Stimulated activated CD8-positive, alpha-beta memory T cell treated with anti-CD3 and anti-CD28 coated beads, Interleukin-12 subunit alpha, Interleukin-12 subunit beta, amount 100 ng/mL, for 1 hour (primary cell): Measurements from ENCODE around the gene HTT.

Experiments
- DNase-seq: peaks from one replicate; pipeline ENCODE4 v3.0.0-alpha.2; 2020; ENCODE audit warnings: low read depth

The HTT gene

DNA sequence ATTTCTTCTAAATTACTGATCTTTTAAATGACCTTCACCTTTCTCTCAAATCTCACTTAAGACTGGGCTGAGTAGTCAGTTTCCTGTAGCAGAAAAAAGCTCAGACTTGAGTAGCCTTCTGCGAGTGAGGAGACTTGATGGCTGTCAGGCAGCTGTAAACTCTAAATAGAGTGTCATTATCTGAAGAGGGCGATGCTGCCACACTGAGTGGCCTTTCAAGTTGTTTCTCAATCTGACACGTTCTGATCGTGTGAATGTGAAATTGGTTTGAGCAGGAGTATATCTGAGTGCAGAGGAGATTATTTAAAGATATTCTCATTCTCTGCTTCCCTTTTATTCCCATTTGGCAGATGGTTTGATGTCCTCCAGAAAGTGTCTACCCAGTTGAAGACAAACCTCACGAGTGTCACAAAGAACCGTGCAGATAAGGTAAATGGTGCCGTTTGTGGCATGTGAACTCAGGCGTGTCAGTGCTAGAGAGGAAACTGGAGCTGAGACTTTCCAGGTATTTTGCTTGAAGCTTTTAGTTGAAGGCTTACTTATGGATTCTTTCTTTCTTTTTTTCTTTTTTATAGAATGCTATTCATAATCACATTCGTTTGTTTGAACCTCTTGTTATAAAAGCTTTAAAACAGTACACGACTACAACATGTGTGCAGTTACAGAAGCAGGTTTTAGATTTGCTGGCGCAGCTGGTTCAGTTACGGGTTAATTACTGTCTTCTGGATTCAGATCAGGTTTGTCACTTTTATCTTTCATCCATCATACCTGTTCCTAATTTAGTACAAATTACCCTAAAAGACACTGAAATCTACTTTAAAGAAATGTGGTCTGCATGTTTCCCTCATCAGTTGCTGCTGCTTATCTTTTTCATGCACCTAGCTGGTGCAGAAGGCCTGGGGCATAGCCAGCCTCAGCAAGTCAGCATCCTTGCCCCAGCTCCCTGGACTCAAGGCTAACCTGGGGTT, 100.2 kb downstream of the HTT start:
- no peak for DNase-seq

DNA sequence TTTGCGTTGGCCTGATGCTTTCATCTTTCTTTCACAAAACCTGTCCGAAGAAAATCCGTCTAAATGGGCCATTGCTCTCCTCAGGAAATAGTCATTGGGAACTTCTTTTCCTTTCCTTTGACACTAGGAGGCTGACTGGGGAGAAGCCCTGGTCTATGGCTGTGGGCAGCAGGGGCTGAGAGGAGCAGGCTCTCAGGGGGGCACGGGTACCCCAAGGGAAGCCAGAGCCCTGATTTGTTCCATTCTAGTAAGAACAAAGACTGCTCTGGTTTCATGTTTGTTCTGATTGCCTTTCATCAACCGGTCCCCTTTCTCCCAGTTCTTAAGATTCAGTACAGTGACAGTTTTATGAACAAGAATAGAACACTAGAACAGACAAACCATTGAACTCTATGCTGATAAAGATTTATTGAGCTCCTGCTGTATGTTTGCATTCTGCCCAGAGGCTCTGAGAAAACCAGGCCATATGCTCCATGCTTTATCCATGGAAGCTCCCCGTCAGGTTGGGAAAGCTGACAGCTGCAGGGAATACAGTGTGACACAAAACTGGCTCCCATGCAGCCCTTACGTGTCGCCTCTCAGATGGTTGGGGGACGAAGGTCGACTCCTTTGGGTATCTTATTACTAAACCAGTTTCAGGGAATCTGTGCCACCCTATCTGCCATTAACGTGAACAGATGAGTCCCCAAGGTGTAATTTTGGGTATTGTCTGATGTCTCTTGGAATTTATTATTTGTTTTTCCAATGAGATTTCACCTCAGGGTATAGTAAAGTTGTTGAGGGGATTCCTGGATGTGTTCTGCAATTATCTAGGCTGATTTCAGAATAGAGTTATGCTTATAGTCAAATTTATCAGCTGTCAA, 102.1 kb downstream of the HTT start:
- no peak for DNase-seq

DNA sequence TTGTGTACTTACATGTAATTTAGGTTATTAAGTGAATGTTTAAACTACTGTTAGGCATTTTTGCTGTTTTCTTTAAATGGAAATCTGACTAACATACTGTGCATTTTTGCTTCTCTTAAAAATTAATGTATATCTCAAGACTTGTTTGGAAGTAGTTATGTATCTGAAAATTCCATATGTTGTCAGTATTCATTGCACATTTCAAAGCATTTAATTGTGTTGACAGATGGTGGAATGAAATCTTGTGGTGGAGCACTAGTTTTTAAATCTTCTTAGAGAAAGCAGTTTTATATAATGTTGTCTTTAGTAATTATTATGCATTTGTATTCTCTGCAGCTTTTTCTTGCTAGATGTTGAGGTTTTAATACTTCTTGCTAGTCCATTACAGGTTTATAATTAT, 102.9 kb downstream of the HTT start:
- no peak for DNase-seq

DNA sequence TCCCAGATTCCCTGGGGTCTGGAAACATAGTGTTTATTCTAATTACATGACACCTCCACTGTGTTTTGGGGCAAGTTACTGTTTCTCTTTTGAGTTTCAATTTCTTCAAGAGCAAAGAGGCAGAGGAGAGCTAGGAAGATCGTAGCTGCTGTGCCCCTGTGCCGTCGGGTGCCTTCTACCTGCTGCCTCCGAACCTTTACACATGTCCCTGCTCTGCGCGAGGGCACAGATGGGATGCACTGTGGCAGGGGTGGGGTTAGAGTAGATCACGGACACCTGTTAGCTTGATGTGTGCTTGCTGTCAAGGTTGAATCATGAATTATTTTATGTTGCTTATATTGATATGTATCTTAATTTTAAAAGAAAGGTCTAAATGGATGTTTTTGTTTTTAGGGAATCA, 103.4 kb downstream of the HTT start:
- DNase-seq, result no peak

DNA sequence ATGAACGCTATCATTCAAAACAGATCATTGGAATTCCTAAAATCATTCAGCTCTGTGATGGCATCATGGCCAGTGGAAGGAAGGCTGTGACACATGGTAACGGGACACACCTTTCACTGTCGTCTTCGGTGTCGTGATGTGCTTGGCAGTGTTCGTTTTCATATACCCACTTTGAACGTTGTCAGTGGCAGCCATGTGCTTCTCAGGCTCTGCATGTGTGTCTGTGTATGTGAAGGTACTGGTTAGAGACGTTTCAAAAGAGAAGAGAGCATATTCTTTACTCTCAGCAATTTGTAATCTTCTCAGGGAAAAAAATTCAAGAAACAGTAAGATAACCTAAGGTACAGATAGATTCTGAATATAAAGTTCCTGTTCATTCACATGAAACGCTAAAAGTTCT, 103.9 kb downstream of the HTT start:
- no peak for DNase-seq

DNA sequence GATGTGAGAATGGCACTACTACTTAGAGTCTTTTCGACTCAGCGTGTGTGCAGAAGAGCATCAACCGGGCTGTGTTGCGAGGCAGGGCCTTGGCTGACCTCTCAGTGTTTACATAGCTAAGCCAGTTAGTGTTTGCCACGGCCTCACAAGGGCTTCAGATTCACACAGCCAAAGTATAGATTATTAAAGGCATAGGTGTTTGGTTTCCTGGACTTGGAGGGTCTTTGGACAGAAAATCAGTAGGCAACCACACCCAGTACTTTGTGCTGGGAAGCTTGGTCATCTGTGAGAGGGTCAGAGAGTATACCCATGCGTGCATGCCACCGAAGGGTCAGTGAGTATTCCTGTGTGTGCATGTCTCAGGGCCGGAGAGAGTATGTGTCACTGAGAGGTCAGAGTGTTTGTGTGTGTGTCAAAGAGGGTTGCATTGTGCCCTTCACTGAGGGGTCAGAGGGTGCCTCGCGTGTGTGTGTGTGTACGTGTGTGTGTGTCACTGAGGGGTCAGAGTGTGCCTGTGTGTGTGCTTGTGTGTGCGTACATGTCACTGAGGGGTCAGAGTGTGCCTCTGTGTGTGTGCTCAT, 104.7 kb downstream of the HTT start:
- no peak for DNase-seq

DNA sequence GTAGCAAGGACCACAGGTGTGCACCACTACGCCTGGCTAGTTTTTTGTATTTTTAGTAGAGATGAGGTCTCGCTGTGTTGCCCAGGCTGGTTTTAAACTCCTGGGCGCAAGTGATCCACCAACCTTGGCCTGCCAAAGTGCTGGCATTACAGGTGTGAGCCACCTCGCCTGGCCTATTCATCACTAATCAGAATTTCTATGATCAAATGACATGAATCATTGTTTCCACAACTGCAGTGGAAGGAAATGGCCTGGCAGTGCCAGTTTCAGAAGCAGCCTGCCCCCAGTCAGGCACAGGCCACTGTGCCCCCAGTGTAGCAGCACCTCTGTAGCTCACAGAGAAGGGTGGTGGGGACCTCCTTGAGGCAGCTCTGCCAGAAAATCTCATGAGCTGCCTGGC, 108.5 kb downstream of the HTT start:
- no peak for DNase-seq

DNA sequence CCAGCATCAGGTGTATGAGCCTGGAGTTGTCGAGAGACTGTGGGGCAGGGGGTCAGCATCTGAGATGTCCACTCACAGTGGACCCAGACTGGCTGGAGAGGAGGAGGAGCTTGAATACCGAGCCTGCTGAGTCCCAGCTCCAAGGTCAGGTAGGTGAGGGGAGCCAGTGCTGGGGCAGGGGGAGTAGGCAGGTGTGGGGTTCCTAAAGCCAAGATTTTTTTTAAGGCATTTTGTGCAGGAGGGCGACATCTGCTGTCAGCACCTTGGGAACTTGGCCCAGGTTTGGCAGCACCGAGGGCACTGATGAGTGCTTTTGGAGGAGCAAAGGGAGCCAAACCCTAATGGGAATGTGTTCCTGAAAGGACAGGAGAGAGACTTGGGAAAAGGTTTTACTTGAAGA, 110.2 kb downstream of the HTT start:
- DNase-seq, result no peak

DNA sequence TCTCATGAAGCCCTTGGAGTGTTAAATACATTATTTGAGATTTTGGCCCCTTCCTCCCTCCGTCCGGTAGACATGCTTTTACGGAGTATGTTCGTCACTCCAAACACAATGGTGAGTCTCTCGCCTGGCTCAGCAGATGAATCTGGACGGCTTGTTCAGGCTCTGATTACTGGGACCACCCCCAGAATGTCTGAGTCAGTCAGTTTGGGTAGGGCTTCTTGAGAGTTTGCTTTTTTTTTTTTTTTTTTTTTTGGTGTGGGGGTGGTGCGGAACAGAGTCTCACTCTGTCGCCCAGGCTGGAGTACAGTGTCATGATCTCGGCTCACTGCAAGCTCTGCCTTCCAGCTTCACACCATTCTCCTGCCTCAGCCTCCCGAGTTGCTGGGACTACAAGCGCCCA, 112.1 kb downstream of the HTT start:
- DNase-seq, result no peak

DNA sequence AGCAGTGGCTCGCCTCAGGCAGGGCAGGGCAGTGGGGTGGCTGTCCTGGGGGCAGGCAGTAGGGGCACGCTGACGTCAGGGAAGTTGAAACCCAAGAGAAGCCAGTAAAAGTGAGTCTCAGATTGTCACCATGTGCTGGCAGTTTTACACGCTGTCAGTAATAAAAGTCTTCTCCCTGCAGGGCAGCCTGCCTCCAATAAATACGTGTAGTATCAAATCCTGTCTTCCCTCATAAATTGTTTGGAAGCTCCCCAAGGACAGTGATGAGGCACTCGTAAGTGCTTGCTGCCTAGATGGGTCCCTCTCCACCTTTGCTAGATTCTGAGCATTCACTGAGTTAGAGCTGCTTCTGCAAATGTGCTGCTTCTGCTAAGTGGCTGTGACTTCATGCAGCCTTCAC, 113.6 kb downstream of the HTT start:
- no peak for DNase-seq

DNA sequence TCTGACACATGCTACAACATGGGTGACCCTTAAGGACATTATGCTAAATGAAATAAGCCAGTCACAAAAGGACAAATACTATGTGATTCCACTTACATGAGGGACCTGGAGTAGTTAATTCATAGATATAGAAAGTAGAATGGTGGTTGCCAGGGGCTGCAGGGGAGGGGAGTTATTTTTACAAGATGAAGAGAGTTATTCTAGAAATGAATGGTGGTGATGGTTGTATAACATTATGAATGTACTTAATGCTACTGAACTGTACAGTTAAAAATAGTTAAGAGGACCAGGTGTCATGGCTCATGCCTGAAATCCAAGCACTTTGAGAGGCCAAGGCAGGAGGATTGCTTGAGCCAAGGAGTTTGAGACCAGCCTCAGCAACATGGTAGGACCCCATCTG, 115.0 kb downstream of the HTT start:
- no peak for DNase-seq

DNA sequence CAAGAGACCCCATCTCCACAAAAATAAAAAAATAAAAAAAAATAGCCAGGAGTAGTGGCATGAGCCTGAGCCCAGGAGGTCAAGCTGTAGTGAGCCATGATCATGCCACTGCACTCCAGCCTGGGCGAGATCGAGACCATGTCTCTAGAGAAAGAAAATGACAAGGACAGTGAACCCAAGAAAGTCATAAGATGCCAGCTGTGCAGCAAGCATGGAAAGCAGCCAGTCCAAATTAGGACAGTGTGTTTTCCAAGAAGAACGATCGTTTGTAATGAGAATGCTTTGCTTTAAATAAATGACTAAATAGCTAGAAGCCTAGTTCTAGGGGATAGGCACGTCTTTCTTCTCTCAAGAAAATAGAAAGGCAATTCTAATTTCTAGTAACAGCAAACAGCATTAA, 116.1 kb downstream of the HTT start:
- DNase-seq, result no peak

DNA sequence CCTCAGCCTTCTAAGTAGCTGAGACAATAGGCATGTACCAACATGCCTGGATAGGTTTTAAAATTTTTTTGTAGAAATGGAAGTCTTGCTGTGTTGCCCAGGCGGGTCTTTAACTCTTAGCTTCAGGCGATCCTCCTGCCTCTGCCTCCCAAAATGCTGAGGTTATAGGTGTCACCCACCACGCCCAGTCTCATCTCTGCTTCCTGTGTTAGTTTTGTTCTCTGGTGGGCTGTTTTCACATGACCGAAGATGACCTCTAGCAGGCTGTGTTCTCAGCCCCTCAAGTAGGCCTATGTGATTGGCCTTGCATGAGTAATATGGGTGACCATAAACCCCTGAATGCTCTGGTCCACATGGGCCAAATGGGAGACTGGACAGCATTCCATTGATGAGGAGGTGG, 117.7 kb downstream of the HTT start:
- no peak for DNase-seq

DNA sequence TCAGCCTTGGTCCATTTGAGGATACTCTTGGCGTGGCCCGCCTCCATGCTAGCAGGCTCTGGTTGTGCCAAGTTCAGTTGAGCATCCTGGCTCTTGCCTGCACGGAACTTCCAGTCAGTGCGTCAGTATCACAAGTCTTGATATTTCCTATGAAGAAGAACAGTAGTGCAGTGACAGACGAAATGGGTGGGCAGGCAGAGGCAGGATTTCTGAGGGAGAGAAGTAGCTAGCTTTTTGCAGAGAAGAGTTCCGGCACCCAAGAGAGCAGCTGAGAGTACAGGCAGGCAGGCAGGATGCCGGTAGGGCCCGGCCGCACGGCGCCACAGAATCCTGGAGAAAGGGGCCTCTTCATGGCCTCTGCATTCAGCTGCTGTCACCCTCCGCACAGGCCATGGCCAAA, 118.3 kb downstream of the HTT start:
- DNase-seq, result no peak

DNA sequence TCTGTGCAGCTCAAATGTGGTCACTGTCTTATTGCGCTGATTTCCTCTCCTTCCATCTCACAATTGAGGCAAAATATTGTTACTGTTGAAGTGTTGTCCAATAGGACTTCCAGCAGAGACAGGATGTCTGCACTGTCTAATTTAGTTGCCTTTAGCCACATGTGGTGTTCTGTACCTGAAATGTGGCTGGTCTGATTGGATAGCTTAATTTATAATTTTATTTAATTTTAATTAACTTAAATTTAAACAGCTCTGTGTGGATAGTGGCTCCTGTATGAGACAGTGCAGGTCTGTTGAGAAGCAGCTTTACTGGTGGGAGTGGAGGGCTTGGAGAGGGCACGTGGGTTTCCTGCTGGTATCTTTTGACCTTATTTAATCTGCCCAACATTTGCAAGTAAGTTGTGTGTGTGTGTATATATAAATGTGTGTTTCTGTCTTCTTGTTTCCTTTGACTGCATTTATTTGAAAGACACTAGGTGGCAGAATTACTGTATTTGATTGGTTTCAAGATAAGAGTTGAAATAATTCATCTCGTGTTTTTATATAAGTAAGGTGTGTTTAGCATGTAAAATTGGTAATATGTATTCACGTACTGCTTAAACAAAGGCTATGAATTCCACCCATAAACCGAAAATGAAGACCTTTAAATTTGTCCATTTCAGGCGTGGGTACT, 119.2 kb downstream of the HTT start:
- no peak for DNase-seq

DNA sequence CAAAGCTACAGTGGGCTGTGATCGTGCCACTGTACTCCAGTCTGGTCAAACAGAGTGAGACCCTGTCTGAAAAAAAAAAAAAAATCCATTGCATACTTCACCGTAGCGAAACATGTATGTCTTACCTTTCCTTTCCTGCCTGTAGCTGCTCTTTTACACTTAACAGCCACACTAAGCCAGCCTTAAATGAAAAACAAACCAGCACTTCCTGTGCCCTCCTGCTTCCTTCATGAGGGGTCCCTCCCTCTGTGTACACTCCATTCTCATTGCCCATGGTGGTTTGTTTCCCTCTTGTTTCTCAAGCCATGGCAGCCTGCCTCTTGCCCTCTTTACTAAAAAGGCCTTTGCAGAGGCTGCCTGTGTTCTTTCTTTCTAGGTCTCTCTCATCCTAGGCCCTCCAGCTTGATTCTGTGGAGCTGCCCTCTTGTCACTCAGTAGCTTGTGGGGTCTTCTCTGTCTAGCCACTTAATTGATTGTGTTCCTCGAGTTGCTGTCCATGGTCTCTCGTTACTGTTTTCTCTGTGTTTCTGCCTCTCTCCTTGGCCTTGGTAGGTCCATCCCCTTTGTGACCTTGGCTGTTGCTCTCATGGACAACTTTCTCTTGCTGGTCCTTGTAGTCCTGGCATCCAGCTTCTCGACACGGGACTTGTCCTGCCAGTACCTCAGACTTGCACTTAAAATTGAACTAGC, 122.3 kb downstream of the HTT start:
- DNase-seq, result no peak

DNA sequence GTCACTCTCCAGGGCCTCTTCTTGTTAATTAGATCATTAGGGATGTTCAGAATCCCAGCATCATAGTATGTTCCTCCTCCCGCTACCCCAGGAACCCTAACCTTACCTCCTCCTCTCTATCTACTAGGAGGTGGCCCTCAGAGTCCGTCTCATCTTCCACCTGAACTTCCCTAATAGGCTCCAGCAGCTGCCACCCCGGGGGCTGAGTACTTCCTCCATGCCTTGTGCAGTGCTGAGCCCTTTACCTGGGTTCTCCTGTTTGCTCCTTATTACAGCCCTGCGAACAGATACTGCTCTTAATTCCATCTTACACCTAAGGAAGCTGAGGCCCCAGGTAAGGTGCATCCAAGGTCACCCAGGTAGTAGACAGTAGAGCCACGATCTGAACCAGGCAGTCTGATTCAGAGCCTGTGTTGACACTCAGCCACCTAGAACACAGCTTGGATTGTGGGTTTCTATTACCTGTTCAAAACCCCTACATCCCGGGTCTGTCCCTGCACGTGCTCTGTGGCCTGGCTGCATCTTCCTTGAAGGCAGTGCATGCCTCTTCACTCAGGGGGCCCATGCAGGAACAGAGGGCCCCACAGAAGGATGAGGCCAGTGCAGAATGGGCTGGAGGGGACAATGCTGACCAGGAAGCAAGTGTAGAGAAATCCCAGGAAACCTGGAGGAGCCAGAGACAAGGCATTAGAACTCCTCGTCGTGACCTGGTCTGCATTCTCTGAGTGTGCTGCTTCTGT, 123.1 kb downstream of the HTT start:
- no peak for DNase-seq

DNA sequence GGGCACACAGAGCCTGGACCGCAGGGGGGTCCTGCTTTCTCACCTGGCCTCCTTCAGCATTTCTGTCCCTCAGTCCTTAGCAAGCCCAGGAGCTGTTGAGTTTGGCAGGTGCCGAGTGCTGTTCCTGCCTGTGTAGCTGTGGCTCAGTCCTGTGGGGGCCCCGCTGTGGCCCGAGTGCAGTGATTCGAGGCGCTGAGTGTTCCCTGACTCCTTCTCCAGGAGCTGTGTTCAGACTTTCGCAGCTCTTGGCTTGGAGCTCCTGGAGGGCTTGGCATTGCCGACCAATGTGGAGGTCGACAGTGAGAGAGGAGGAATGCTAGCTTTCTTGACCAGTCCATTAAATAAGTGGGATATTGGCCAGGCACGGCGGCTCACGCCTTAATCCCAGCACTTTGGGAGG, 124.4 kb downstream of the HTT start:
- no peak for DNase-seq

DNA sequence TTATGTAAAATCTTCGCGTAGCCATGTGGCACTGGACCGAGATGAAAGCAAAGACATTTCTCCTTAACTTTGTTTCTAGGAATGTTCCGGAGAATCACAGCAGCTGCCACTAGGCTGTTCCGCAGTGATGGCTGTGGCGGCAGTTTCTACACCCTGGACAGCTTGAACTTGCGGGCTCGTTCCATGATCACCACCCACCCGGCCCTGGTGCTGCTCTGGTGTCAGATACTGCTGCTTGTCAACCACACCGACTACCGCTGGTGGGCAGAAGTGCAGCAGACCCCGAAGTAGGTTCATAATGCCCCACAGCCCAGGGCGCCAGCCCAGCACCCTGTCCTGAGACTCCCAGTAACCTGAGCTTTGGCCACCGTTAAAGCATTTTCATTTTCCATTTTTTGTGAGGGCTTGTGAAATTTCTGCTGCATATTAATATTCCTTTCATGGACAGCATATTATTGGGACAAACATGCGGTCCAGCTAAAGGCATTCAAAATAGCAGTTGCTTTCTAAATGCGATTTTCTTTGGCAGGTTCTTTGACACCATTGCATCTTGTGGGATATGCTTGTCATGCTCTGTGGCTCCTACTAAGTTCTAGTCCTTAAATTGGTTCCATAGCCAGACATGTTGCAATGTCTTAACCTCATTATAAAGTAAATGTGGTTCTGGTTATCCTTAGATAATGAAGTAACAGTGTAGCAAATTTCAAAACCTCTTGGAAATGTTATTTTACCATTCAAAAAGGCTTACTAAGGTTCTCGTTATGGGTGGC, 125.4 kb downstream of the HTT start:
- no peak for DNase-seq

DNA sequence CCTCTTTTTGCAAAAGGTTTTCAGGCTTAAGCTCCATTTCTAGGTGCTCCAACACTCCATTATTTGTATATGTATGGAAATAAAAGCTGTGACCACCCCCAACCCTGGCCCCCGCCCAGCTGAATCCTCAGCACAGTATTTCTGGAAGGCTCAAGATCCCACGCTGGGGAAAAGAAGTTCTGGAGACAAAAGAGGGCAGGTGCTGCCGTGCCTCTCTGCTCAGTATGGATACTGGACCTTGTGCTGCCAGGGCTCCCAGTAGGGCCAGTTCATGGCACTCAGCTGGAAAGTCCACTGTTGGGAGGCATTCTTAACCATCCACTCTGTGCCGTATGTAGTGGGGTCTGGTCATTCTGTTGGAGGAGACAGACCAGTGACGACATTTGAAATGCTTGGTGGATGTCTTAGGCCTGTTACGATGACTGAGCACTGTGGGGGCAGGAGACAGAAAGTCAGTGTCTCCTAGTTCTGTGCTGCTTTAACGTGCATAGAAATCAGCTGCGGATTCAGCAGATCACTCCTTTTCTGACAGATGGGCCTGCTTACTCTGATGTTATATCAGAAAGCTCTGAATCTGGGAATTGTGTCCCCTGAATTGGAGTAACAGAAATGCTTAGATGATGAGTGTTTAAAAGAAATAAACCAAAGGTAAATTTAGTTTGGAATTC, 126.1 kb downstream of the HTT start:
- no peak for DNase-seq
